K562 (cell line): ENCODE data around the gene S1PR1. TPM values are rescaled to one million over a fixed set of nuclear protein-coding genes. Genes with fewer than 3 reads are reported as not detected.

ENCODE experiments used
- CBX3 ChIP-seq, 2 experiments: IDR thresholded peaks; 1 replicate in 1 of 2; 2 replicates in 1 of 2; pipeline ENCODE4 v1.6.1; 2012; ENCODE audit warnings: inconsistent platforms in 2 of 2, low read length in 2 of 2, borderline replicate concordance in 1 of 2, control low read depth in 1 of 2
- FOXP1 ChIP-seq: sonication (generic); formaldehyde crosslinking; IDR thresholded peaks from 2 replicates; pipeline ENCODE4 v1.8.0; 2022; ENCODE audit warnings: mild to moderate bottlenecking, missing genetic modification reagents
- GABPB1 ChIP-seq: sonication (generic); formaldehyde crosslinking; IDR thresholded peaks from 2 replicates; pipeline ENCODE4 v1.8.0; 2022; ENCODE audit warnings: mild to moderate bottlenecking, missing genetic modification reagents
- IFI16 ChIP-seq: fragments of 250-450 bp; sonication (Bioruptor Pico); IDR thresholded peaks from 2 replicates; pipeline ENCODE4 v2.1.2; 2022; ENCODE audit warnings: mild to moderate bottlenecking, inconsistent platforms
- JUND ChIP-seq, 2 experiments: IDR thresholded peaks; 2 replicates in 1 of 2; 3 replicates in 1 of 2; pipeline ENCODE4 v1.6.1; 2011; ENCODE audit warnings: borderline replicate concordance in 2 of 2, low read depth in 2 of 2, low read length in 2 of 2, improper control_type of control experiment in 1 of 2, missing biosample characterization in 1 of 2, missing genetic modification characterization in 1 of 2, missing genetic modification reagents in 1 of 2
- KDM1A ChIP-seq, 2 experiments: fragments of 450-650 bp; IDR thresholded peaks; 2 replicates each; pipeline ENCODE4 v1.6.1; 2016; ENCODE audit warnings: mild to moderate bottlenecking in 2 of 2
- LCOR ChIP-seq: sonication (generic); formaldehyde crosslinking; IDR thresholded peaks from 2 replicates; pipeline ENCODE4 v1.8.0; 2022; ENCODE audit warnings: mild to moderate bottlenecking, missing genetic modification reagents
- MAFF ChIP-seq: IDR thresholded peaks from 2 replicates; pipeline ENCODE4 v1.6.1; 2012; ENCODE audit warnings: low read length, improper control_type of control experiment
- MTA2 ChIP-seq: fragments of 450-650 bp; IDR thresholded peaks from 2 replicates; pipeline ENCODE4 v1.6.1; 2016; ENCODE audit warnings: low read depth
- NELFE ChIP-seq: IDR thresholded peaks from 2 replicates; pipeline ENCODE4 v1.6.1; 2011; ENCODE audit warnings: mild to moderate bottlenecking; ENCODE audit not compliant: insufficient read depth, insufficient read length
- NFE2 ChIP-seq: IDR thresholded peaks from 2 replicates; pipeline ENCODE4 v1.6.1; 2014; ENCODE audit warnings: antibody characterized with exemption, low read depth
- NR2C2 ChIP-seq, 2 experiments: fragments of 200-800 bp in 1 of 2; sonication (Bioruptor generic) in 1 of 2; sonication (generic) in 1 of 2; formaldehyde crosslinking in 1 of 2; IDR thresholded peaks; 2 replicates each; pipeline versions ENCODE4 v1.6.1 to v1.8.0; 2016 to 2022; ENCODE audit warnings: mild to moderate bottlenecking in 1 of 2, missing compliant biosample characterization in 1 of 2, missing genetic modification characterization in 1 of 2, missing genetic modification reagents in 1 of 2
- PHB2 ChIP-seq: fragments of 450-650 bp; IDR thresholded peaks from 2 replicates; pipeline ENCODE4 v1.6.1; 2017; ENCODE audit warnings: low read depth
- RNF2 ChIP-seq: sonication (generic); IDR thresholded peaks from 2 replicates; pipeline ENCODE4 v1.6.1; 2016
- TAL1 ChIP-seq: fragments of 450-650 bp; IDR thresholded peaks from 2 replicates; pipeline ENCODE4 v1.6.1; 2016; ENCODE audit warnings: mild to moderate bottlenecking
- TBL1XR1 ChIP-seq, 2 experiments: IDR thresholded peaks; 2 replicates each; pipeline ENCODE4 v1.6.1; 2012; ENCODE audit warnings: improper control_type of control experiment in 2 of 2, low read length in 2 of 2, mild to moderate bottlenecking in 1 of 2
- ZNF197 ChIP-seq: fragments of 200-800 bp; sonication (Bioruptor generic); IDR thresholded peaks from 2 replicates; pipeline ENCODE4 v1.6.1; 2016; ENCODE audit warnings: low read depth, missing genetic modification characterization, missing compliant biosample characterization
- ZNF589 ChIP-seq: fragments of 200-800 bp; sonication (Bioruptor generic); IDR thresholded peaks from 2 replicates; pipeline ENCODE4 v1.6.1; 2016; ENCODE audit warnings: low read depth, missing genetic modification characterization, missing compliant biosample characterization
- polyA plus RNA-seq, 8 experiments: library from polyadenylated mRNA; depleted of rRNA in 4 of 8; stranded (reverse) in 5 of 8; unstranded in 3 of 8; fragments of >200 nt; fragmentation: Nextera tagmentation in 2 of 8; fragmentation: Illumina TruSeq in 1 of 8; extraction: Ambion mirVana in 2 of 8; extraction: Trizol in 1 of 8; gene quantifications; 2 replicates each; pipeline versions ENCODE4 v1.2.1 to v1.2.3, GENCODE V29; 2011 to 2014; ENCODE audit warnings: inconsistent platforms in 1 of 8, missing spikeins in 1 of 8
- total RNA-seq, 7 experiments: library from RNA; depleted of rRNA in 6 of 7; stranded (reverse); fragments of >200 nt in 6 of 7; fragmentation: Illumina TruSeq in 2 of 7; extraction: Trizol in 2 of 7; gene quantifications; 2 replicates each; pipeline versions ENCODE4 v1.2.1 to v1.2.3, GENCODE V29; 2011 to 2021; ENCODE audit warnings: low replicate concordance in 1 of 7
- TF ChIP-seq, protein P1 (sequence below): fragments of 450-650 bp; IDR thresholded peaks from 2 replicates; pipeline ENCODE4 v1.6.1; 2018; ENCODE audit not compliant: partially characterized antibody
- TF ChIP-seq, protein P2 (sequence below): fragments of 200-800 bp; sonication (Bioruptor generic); IDR thresholded peaks from 2 replicates; pipeline ENCODE4 v1.6.1; 2017; ENCODE audit warnings: missing genetic modification characterization, missing compliant biosample characterization
- TF ChIP-seq, protein P3 (sequence below): fragments of 450-650 bp; IDR thresholded peaks from 2 replicates; pipeline ENCODE4 v1.6.1; 2014; ENCODE audit warnings: low read depth, mild to moderate bottlenecking, moderate library complexity, borderline replicate concordance
- TF ChIP-seq, protein P4 (sequence below): fragments of 250-450 bp; sonication (Bioruptor Pico); IDR thresholded peaks from 2 replicates; pipeline ENCODE4 v1.8.0; 2021; ENCODE audit warnings: moderate library complexity, mild to moderate bottlenecking, inconsistent platforms

The S1PR1 gene
- total and polyA plus RNA-seq, 9 of the 15 experiments (the other 6 are each of a cell fraction or from before 2014, with no cell fraction given) = 0.22 to 1.2 (median 0.43) TPM

DNA sequence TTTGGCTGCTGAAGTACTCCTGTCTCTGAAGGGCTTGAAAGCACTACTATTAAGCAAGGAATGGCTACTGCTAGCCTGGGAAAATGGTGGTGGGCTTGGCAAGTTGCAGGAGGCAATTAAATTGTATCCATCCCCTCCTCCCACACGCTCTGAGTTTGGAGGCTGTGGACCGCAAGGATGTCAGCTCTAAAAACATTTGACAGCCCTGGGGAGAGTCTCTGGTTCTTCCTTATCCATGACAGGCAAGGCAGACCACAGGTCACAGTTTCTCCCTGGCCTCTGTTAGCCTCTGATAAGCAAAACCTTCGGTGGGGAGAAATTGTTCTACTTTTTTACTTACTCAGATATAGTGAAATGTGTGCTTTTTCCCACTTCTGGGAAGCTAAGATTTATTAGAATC is 46.6 kb downstream of the S1PR1 start (continued):
- TF ChIP-seq, protein P1, sequence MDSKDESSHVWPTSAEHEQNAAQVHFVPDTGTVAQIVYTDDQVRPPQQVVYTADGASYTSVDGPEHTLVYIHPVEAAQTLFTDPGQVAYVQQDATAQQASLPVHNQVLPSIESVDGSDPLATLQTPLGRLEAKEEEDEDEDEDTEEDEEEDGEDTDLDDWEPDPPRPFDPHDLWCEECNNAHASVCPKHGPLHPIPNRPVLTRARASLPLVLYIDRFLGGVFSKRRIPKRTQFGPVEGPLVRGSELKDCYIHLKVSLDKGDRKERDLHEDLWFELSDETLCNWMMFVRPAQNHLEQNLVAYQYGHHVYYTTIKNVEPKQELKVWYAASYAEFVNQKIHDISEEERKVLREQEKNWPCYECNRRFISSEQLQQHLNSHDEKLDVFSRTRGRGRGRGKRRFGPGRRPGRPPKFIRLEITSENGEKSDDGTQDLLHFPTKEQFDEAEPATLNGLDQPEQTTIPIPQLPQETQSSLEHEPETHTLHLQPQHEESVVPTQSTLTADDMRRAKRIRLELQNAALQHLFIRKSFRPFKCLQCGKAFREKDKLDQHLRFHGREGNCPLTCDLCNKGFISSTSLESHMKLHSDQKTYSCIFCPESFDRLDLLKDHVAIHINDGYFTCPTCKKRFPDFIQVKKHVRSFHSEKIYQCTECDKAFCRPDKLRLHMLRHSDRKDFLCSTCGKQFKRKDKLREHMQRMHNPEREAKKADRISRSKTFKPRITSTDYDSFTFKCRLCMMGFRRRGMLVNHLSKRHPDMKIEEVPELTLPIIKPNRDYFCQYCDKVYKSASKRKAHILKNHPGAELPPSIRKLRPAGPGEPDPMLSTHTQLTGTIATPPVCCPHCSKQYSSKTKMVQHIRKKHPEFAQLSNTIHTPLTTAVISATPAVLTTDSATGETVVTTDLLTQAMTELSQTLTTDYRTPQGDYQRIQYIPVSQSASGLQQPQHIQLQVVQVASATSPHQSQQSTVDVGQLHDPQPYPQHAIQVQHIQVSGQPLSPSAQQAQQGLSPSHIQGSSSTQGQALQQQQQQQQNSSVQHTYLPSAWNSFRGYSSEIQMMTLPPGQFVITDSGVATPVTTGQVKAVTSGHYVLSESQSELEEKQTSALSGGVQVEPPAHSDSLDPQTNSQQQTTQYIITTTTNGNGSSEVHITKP = no peak
- TF ChIP-seq, protein P2, sequence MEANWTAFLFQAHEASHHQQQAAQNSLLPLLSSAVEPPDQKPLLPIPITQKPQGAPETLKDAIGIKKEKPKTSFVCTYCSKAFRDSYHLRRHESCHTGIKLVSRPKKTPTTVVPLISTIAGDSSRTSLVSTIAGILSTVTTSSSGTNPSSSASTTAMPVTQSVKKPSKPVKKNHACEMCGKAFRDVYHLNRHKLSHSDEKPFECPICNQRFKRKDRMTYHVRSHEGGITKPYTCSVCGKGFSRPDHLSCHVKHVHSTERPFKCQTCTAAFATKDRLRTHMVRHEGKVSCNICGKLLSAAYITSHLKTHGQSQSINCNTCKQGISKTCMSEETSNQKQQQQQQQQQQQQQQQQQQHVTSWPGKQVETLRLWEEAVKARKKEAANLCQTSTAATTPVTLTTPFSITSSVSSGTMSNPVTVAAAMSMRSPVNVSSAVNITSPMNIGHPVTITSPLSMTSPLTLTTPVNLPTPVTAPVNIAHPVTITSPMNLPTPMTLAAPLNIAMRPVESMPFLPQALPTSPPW (CRISPR knock-in tag) = peak; percentile 68
- TF ChIP-seq PHB2 = peak; percentile 74; the same call in 1 of the 2 replicates
- peak; percentile 20; the same call in 1 of the 2 replicates for TF ChIP-seq MAFF
- TF ChIP-seq LCOR (CRISPR knock-in tag) = peak; percentile 73; the same call in 1 of the 2 replicates
- TF ChIP-seq GABPB1 (CRISPR knock-in tag) = peak; percentile 48; the same call in 1 of the 2 replicates
- no peak for TF ChIP-seq NELFE
- TF ChIP-seq NFE2 = peak; percentile 19; the same call in 1 of the 2 replicates
- TF ChIP-seq MTA2 = peak; percentile 85
- TF ChIP-seq, protein P3, sequence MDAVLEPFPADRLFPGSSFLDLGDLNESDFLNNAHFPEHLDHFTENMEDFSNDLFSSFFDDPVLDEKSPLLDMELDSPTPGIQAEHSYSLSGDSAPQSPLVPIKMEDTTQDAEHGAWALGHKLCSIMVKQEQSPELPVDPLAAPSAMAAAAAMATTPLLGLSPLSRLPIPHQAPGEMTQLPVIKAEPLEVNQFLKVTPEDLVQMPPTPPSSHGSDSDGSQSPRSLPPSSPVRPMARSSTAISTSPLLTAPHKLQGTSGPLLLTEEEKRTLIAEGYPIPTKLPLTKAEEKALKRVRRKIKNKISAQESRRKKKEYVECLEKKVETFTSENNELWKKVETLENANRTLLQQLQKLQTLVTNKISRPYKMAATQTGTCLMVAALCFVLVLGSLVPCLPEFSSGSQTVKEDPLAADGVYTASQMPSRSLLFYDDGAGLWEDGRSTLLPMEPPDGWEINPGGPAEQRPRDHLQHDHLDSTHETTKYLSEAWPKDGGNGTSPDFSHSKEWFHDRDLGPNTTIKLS = no peak
- TF ChIP-seq RNF2 = peak; percentile 59; the same call in 1 of the 2 replicates
- peak; percentile 28; the same call in 1 of the 2 replicates for TF ChIP-seq JUND (IDR thresholded peaks at IDR 0.05; ENCODE audit: borderline replicate concordance, low read depth, low read length)
- TF ChIP-seq JUND (tag; IDR thresholded peaks at IDR 0.05; ENCODE audit: borderline replicate concordance, low read depth, low read length) = 0 out of 3 replicates have a peak, but pooled peaks have one; percentile 24
- peak; percentile 77; the same call in 1 of the 2 replicates for TF ChIP-seq ZNF589 (CRISPR knock-in tag)
- TF ChIP-seq TBL1XR1 (IDR thresholded peaks at IDR 0.05; ENCODE audit: low read length in 2 of 2) = peak; percentile 74 to 84; a peak in 2 of 4 replicates
- TF ChIP-seq IFI16 (CRISPR knock-in tag) = no peak
- peak; percentile 90 for TF ChIP-seq TAL1
- peak in 1 of 2 experiments; percentile 32; a peak in 1 of 3 replicates for TF ChIP-seq CBX3 (IDR thresholded peaks at IDR 0.05; ENCODE audit: borderline replicate concordance in 1 of 2, low read length in 2 of 2)
- TF ChIP-seq FOXP1 (CRISPR knock-in tag) = 0 out of 2 replicates have a peak, but pooled peaks have one; percentile 17
- TF ChIP-seq NR2C2 (CRISPR knock-in tag; IDR thresholded peaks at IDR 0.05) = no peak
- peak; percentile 22; the same call in 1 of the 2 replicates for TF ChIP-seq NR2C2 (tag; IDR thresholded peaks at IDR 0.05)
- TF ChIP-seq KDM1A (IDR thresholded peaks at IDR 0.05) = peak; percentile 78 to 82
- TF ChIP-seq ZNF197 = peak; percentile 56; the same call in 1 of the 2 replicates
- TF ChIP-seq, protein P4, sequence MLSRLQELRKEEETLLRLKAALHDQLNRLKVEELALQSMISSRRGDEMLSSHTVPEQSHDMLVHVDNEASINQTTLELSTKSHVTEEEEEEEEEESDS = no peak
